Neuronal stem cell (in vitro differentiated cells): Measurements from ENCODE around the gene DOK3.
A peak's percentile ranks its signal among the peaks of the same experiment; 100 is the strongest.

Experiments used
- DNase-seq: peaks from one replicate; pipeline ENCODE4 v3.0.0-alpha.2; 2013; ENCODE audit warnings: low spot score
- H2AFZ ChIP-seq: one replicate; pipeline ENCODE4 v1.6.1; 2013; ENCODE audit warnings: mild to moderate bottlenecking, low read length, inconsistent platforms
- H2AK5ac ChIP-seq: 2 replicates; pipeline ENCODE4 v1.6.1; 2013; ENCODE audit warnings: low read depth, mild to moderate bottlenecking, inconsistent platforms, low read length, moderate library complexity, mixed read lengths
- H2BK120ac ChIP-seq: 2 replicates; pipeline ENCODE4 v1.6.1; 2013; ENCODE audit warnings: low read depth, mild to moderate bottlenecking, inconsistent platforms, low read length, moderate library complexity, mixed read lengths
- H2BK12ac ChIP-seq: one replicate; pipeline ENCODE4 v1.6.1; 2013; ENCODE audit warnings: low read length, inconsistent platforms
- H2BK15ac ChIP-seq: 2 replicates; pipeline ENCODE4 v1.6.1; 2013; ENCODE audit warnings: mild to moderate bottlenecking, low read length, inconsistent platforms, mixed read lengths
- H2BK5ac ChIP-seq: one replicate; pipeline ENCODE4 v1.6.1; 2013; ENCODE audit warnings: inconsistent platforms, mild to moderate bottlenecking, low read length, moderate library complexity
- H3K14ac ChIP-seq: one replicate; pipeline ENCODE4 v1.6.1; 2013; ENCODE audit warnings: low read length, inconsistent platforms
- H3K18ac ChIP-seq: 2 replicates; pipeline ENCODE4 v1.6.1; 2013; ENCODE audit warnings: low read length, inconsistent platforms
- H3K23ac ChIP-seq: 2 replicates; pipeline ENCODE4 v1.6.1; 2013; ENCODE audit warnings: low read depth, mild to moderate bottlenecking, mixed read lengths, low read length, inconsistent platforms; ENCODE audit not compliant: poor library complexity
- H3K27ac ChIP-seq: replicated peaks from 3 replicates; pipeline ENCODE4 v1.5.1; 2013; ENCODE audit warnings: low read length, inconsistent platforms
- H3K27me3 ChIP-seq, 3 experiments: 2 replicates each; pipeline ENCODE4 v1.6.1; 2013; ENCODE audit warnings: low read length in 3 of 3, mild to moderate bottlenecking in 2 of 3, inconsistent platforms in 1 of 3, low read depth in 1 of 3, mixed read lengths in 1 of 3, moderate library complexity in 1 of 3; ENCODE audit not compliant: control insufficient read depth in 3 of 3, insufficient read depth in 3 of 3
- H3K36me3 ChIP-seq, 2 donors: replicated peaks in 1 of 2; 2 replicates each; pipeline ENCODE4 v1.6.1; 2013; ENCODE audit warnings: low read length in 2 of 2; ENCODE audit not compliant: control insufficient read depth in 2 of 2, insufficient read depth in 2 of 2
- H3K4ac ChIP-seq: 2 replicates; pipeline ENCODE4 v1.6.1; 2013; ENCODE audit warnings: inconsistent platforms, mild to moderate bottlenecking, low read length, moderate library complexity
- H3K4me1 ChIP-seq, 2 donors: 1 replicate in 1 of 2; 2 replicates in 1 of 2; pipeline ENCODE4 v1.6.1; 2013; ENCODE audit warnings: low read length in 2 of 2, low read depth in 1 of 2; ENCODE audit not compliant: control insufficient read depth in 2 of 2, insufficient read depth in 1 of 2
- H3K4me2 ChIP-seq: one replicate; pipeline ENCODE4 v1.6.1; 2013; ENCODE audit warnings: mild to moderate bottlenecking, low read length, inconsistent platforms; ENCODE audit not compliant: insufficient read depth, poor library complexity, severe bottlenecking
- H3K4me3 ChIP-seq, 2 donors: 2 replicates each; pipeline ENCODE4 v1.5.1; 2013; ENCODE audit warnings: low read length in 2 of 2, mild to moderate bottlenecking in 2 of 2, inconsistent platforms in 1 of 2, moderate library complexity in 1 of 2
- H3K79me1 ChIP-seq: one replicate; pipeline ENCODE4 v1.6.1; 2013; ENCODE audit warnings: low read depth, mild to moderate bottlenecking, inconsistent platforms, low read length, moderate library complexity
- H3K9ac ChIP-seq: one replicate; pipeline ENCODE4 v1.6.1; 2013; ENCODE audit warnings: mild to moderate bottlenecking, low read depth, low read length, inconsistent platforms; ENCODE audit not compliant: poor library complexity
- H3K9me3 ChIP-seq, 2 donors: replicated peaks in 1 of 2; 2 replicates each; pipeline versions ENCODE3 to v1.6.1; 2013; ENCODE audit warnings: low read length in 2 of 2, mild to moderate bottlenecking in 2 of 2, inconsistent platforms in 1 of 2, low read depth in 1 of 2, mixed read lengths in 1 of 2, moderate library complexity in 1 of 2; ENCODE audit not compliant: control insufficient read depth in 2 of 2, insufficient read depth in 1 of 2
- H4K8ac ChIP-seq: one replicate; pipeline ENCODE4 v1.6.1; 2013; ENCODE audit warnings: low read depth, mild to moderate bottlenecking, inconsistent platforms, low read length, moderate library complexity
- H4K91ac ChIP-seq: one replicate; pipeline ENCODE4 v1.6.1; 2013; ENCODE audit warnings: low read length, low read depth, mild to moderate bottlenecking, inconsistent platforms; ENCODE audit not compliant: poor library complexity
- WGBS, 2 donors: extraction: QIAGEN DNeasy Blood & Tissue Kit; methylation state at CpG; one replicate each; pipeline ENCODE4 v1.1.7; 2013; ENCODE audit warnings: missing lambda C conversion rate in 2 of 2, mixed read lengths in 1 of 2; ENCODE audit not compliant: insufficient read length in 2 of 2, insufficient replicate concordance in 1 of 2; ENCODE audit errors: extremely low coverage in 2 of 2; 5-methylcytosine and 5-hydroxymethylcytosine counted together

Gene DOK3

DNA sequence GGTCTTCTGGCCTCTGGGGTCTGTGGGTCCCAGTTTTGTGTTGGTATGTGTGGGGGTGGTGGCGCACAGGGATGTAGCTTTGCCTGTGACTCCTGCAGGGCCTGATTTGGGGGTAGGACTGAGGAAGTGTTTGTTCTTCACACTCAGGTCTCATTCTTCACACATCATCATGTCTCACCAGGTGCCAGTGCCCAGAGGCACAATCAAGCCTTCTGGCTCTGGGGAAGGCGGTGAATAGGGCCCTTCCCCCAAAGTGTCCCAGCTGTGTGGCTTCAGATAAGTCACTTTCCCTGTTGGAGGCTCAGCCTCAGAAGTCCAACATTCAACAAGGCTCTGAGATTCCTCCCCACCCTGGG lies 41.3 kb downstream of the DOK3 start:
- H3K79me1 ChIP-seq = peaks cover 33% of the 10 kb centered on the region
- H4K8ac ChIP-seq = no peak overlapping the region
- H2AK5ac ChIP-seq = no peak overlapping the region
- H3K9me3 ChIP-seq = peaks cover 12 to 13% of the 10 kb centered on the region in 2 donors
- no peak overlapping the region for H4K91ac ChIP-seq
- no peak overlapping the region for H3K9ac ChIP-seq
- WGBS, 2 donors = no CpG with 5 or more reads among the region's 2 CpGs
- no peak overlapping the region for H2BK120ac ChIP-seq
- peaks cover 58 to 83% of the 10 kb centered on the region in 2 donors for H3K36me3 ChIP-seq
- no peak overlapping the region for H3K4me3 ChIP-seq
- H2BK15ac ChIP-seq = no peak overlapping the region
- H2BK5ac ChIP-seq = peak overlapping the region; percentile 21
- no peak overlapping the region for H2BK12ac ChIP-seq
- no peak overlapping the region for H3K23ac ChIP-seq
- H3K4ac ChIP-seq = no peak overlapping the region
- H3K27ac ChIP-seq = no peak overlapping the region
- DNase-seq = no peak
- no peak overlapping the region for H2AFZ ChIP-seq
- H3K4me2 ChIP-seq = no peak overlapping the region
- H3K14ac ChIP-seq = no peak overlapping the region
- no peaks in the 10 kb centered on the region for H3K27me3 ChIP-seq
- no peak overlapping the region for H3K18ac ChIP-seq
- peaks cover 33 to 37% of the 10 kb centered on the region in 2 donors for H3K4me1 ChIP-seq

DNA sequence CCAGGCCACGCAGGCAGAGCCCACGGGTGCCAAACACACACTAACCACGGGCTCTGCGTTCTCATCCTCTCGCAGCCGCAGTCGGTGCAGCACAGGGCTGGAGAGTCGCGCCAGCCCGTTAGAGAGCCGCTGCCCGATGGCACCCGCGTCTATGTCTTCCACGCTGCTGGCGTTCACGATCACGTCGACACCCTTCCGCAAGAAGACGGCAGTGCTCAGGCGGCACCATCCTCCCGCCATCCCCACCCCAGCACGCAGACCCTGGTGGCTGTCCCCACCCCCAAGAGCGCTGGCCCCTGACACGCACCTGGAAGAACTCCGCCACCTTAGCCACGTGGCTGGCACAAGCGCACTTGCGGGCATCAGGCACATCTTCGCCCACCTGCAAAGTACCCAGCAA lies 42.2 kb downstream of the DOK3 start:
- H4K8ac ChIP-seq = no peak overlapping the region
- H2AFZ ChIP-seq = no peak overlapping the region
- no peak for DNase-seq
- no peak overlapping the region for H2BK5ac ChIP-seq
- no peak overlapping the region for H3K4me2 ChIP-seq
- H3K4me1 ChIP-seq = peaks cover 33 to 35% of the 10 kb centered on the region in 2 donors
- peaks cover 64 to 90% of the 10 kb centered on the region in 2 donors for H3K36me3 ChIP-seq
- H3K27ac ChIP-seq = no peak overlapping the region
- H2AK5ac ChIP-seq = no peak overlapping the region
- peaks cover 31% of the 10 kb centered on the region for H3K79me1 ChIP-seq
- no peak overlapping the region for H3K9ac ChIP-seq
- WGBS, 2 donors = no CpG with 5 or more reads among the region's 31 CpGs
- H3K4ac ChIP-seq = no peak overlapping the region
- H2BK120ac ChIP-seq = no peak overlapping the region
- H3K27me3 ChIP-seq = no peaks in the 10 kb centered on the region
- no peak overlapping the region for H2BK15ac ChIP-seq
- H2BK12ac ChIP-seq = no peak overlapping the region
- H3K18ac ChIP-seq = peak overlapping the region; percentile 25
- H3K4me3 ChIP-seq = no peak overlapping the region
- H3K9me3 ChIP-seq = peaks cover 12 to 13% of the 10 kb centered on the region in 2 donors
- no peak overlapping the region for H3K14ac ChIP-seq
- no peak overlapping the region for H3K23ac ChIP-seq
- no peak overlapping the region for H4K91ac ChIP-seq

DNA sequence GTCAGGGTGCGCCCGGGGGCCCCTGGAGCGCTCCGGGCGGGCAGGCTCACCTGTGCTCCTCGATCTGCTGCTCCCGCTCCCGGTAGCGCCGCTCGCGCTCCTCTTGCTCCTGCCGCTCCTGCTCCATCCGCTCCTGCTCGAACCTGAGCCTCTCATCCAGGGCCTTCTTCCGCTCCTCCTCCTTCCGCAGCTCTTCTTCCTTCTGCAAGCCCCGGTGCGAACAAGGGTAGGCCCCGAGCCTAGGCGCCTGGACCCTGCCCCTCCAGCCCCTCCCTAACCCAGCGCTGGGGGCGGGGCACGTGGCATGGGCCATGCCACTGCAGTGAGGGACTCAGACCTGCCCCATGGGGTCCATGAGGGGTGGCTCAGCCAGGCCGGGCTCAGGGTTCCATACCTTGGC lies 42.8 kb downstream of the DOK3 start:
- H2BK15ac ChIP-seq = no peak overlapping the region
- H3K18ac ChIP-seq = no peak overlapping the region
- no peak overlapping the region for H3K27ac ChIP-seq
- H2AK5ac ChIP-seq = no peak overlapping the region
- H4K8ac ChIP-seq = no peak overlapping the region
- peak overlapping the region; percentile 27 for H2BK12ac ChIP-seq
- H3K23ac ChIP-seq = peak overlapping the region; percentile 46
- no CpG with 5 or more reads among the region's 25 CpGs for WGBS, 2 donors
- H2AFZ ChIP-seq = no peak overlapping the region
- no peak overlapping the region for H3K9ac ChIP-seq
- no peak overlapping the region for H3K4ac ChIP-seq
- peaks cover 34% of the 10 kb centered on the region for H3K79me1 ChIP-seq
- H3K4me3 ChIP-seq = no peak overlapping the region
- no peak overlapping the region for H3K4me2 ChIP-seq
- H2BK5ac ChIP-seq = no peak overlapping the region
- no peak overlapping the region for H3K14ac ChIP-seq
- no peak overlapping the region for H4K91ac ChIP-seq
- H3K36me3 ChIP-seq = peaks cover 68 to 90% of the 10 kb centered on the region in 2 donors
- H3K27me3 ChIP-seq = no peaks in the 10 kb centered on the region
- no peak for DNase-seq
- no peak overlapping the region for H2BK120ac ChIP-seq
- H3K9me3 ChIP-seq = peaks cover 12 to 13% of the 10 kb centered on the region in 2 donors
- peaks cover 30 to 31% of the 10 kb centered on the region in 2 donors for H3K4me1 ChIP-seq

DNA sequence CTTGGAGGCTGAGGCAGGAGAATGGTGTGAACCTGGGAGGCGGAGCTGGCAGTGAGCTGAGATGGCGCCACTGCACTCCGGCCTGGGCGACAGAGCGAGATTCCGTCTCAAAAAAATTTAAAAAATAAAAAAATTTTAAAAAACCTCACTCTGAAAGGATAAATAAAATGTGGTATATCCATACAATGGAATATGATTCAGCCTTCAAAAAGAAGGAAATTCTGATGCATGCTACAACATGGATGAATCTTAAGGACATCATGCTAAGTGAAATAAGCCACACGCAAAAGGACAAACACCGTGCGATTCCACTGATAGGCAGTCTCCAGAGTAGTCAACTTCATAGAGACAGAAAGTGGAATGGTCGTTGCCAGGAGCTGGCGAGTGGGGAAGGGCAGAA lies 44.6 kb downstream of the DOK3 start:
- no peak overlapping the region for H3K9ac ChIP-seq
- no CpG with 5 or more reads among the region's 11 CpGs for WGBS, 2 donors
- peaks cover 12 to 16% of the 10 kb centered on the region in 2 donors for H3K9me3 ChIP-seq
- H4K91ac ChIP-seq = no peak overlapping the region
- peaks cover 11 to 13% of the 10 kb centered on the region in 2 donors for H3K4me1 ChIP-seq
- no peak overlapping the region for H3K18ac ChIP-seq
- no peak overlapping the region for H2BK5ac ChIP-seq
- H3K23ac ChIP-seq = no peak overlapping the region
- no peaks in the 10 kb centered on the region for H3K27me3 ChIP-seq
- H3K4ac ChIP-seq = no peak overlapping the region
- no peak overlapping the region for H3K4me2 ChIP-seq
- no peak overlapping the region for H3K14ac ChIP-seq
- H4K8ac ChIP-seq = no peak overlapping the region
- no peak overlapping the region for H3K4me3 ChIP-seq
- no peak overlapping the region for H3K27ac ChIP-seq
- no peak overlapping the region for H2AFZ ChIP-seq
- H3K36me3 ChIP-seq = peaks cover 63 to 87% of the 10 kb centered on the region in 2 donors
- no peak overlapping the region for H2BK15ac ChIP-seq
- DNase-seq = no peak
- H2BK120ac ChIP-seq = no peak overlapping the region
- no peak overlapping the region for H2AK5ac ChIP-seq
- H2BK12ac ChIP-seq = no peak overlapping the region
- peaks cover 28% of the 10 kb centered on the region for H3K79me1 ChIP-seq
